Measurements from ENCODE around the gene RPS16. TPM values are rescaled to one million over a fixed set of nuclear protein-coding genes. Genes with fewer than 3 reads are reported as not detected.

The RPS16 gene
- total RNA-seq, 1 experiment from 2014 or later = 2,510 TPM

GRCh38 chr19:39422020-39422419 is 13.7 kb downstream of the RPS16 start:
- TF ChIP-seq CTCF (conservative IDR thresholded peaks at IDR 0.05) (no peak), EZH2 (IDR thresholded peaks at IDR 0.05; ENCODE audit: low read depth) (no peak)
- no TSS peak for BruUV-seq (replicated peaks)
- ChIA-PET POLR2A (ENCODE audit: unreplicated experiment) (interaction anchor here (0.6 kb wide), 1 partner anchor 510 kb away, joined by 6 read pairs; no protein-coding TSS in a partner anchor), CTCF (no interaction called here)
- Histone ChIP-seq H3K27ac (no peak overlapping the region), H3K4me2 (no peak overlapping the region), H3K9me3 (ENCODE audit: insufficient read depth, low read depth) (no peaks in the 10 kb centered on the region), H2AFZ (no peak overlapping the region), H3K4me1 (replicated peaks; ENCODE audit: insufficient read depth) (no peaks in the 10 kb centered on the region), H4K20me1 (ENCODE audit: insufficient read depth) (no peaks in the 10 kb centered on the region), H3K79me2 (ENCODE audit: low read depth) (no peaks in the 10 kb centered on the region), H3K36me3 (ENCODE audit: low read depth) (no peaks in the 10 kb centered on the region), H3K27me3 (ENCODE audit: insufficient read depth, low read depth) (no peaks in the 10 kb centered on the region), H3F3A (ENCODE audit: insufficient read depth, low read depth) (no peaks in the 10 kb centered on the region), H3K9me2 (ENCODE audit: insufficient read depth) (no peaks in the 10 kb centered on the region), H3K4me3 (no peak overlapping the region)
- DNase-seq = peak in 1 of 2 experiments; percentile 16
- intact Hi-C loops (cut with micrococcal nuclease; ENCODE audit: unreplicated experiment) = no loop called here

- Histone ChIP-seq H3K4me1 (replicated peaks; ENCODE audit: insufficient read depth) (no peaks in the 10 kb centered on the region), H3F3A (ENCODE audit: insufficient read depth, low read depth) (no peaks in the 10 kb centered on the region), H3K27me3 (ENCODE audit: insufficient read depth, low read depth) (no peaks in the 10 kb centered on the region), H2AFZ (no peak overlapping the region), H3K36me3 (ENCODE audit: low read depth) (no peaks in the 10 kb centered on the region), H3K9me3 (ENCODE audit: insufficient read depth, low read depth) (no peaks in the 10 kb centered on the region), H3K27ac (no peak overlapping the region), H3K4me3 (no peak overlapping the region), H3K9me2 (ENCODE audit: insufficient read depth) (no peaks in the 10 kb centered on the region), H3K79me2 (ENCODE audit: low read depth) (no peaks in the 10 kb centered on the region), H3K4me2 (no peak overlapping the region), H4K20me1 (ENCODE audit: insufficient read depth) (no peaks in the 10 kb centered on the region)
- BruUV-seq (replicated peaks) = no TSS peak
- CTCF ChIA-PET = no interaction called here
- intact Hi-C loops (cut with micrococcal nuclease; ENCODE audit: unreplicated experiment) = no loop called here
- TF ChIP-seq EZH2 (IDR thresholded peaks at IDR 0.05; ENCODE audit: low read depth) (no peak), CTCF (conservative IDR thresholded peaks at IDR 0.05) (no peak)
- no peak for DNase-seq
- POLR2A ChIA-PET (ENCODE audit: unreplicated experiment) = no interaction called here
Observed at GRCh38 chr19:39420769-39421168, 15.0 kb downstream of the RPS16 start.

GRCh38 chr19:39419003-39419402 is 16.7 kb downstream of the RPS16 start:
- Histone ChIP-seq H3K9me3 (ENCODE audit: insufficient read depth, low read depth) (no peaks in the 10 kb centered on the region), H4K20me1 (ENCODE audit: insufficient read depth) (no peaks in the 10 kb centered on the region), H3K4me1 (replicated peaks; ENCODE audit: insufficient read depth) (0 out of 2 replicates have a peak, but pooled peaks cover 1% of the 10 kb centered on the region), H3K79me2 (ENCODE audit: low read depth) (no peaks in the 10 kb centered on the region), H3K4me3 (no peak overlapping the region), H3F3A (ENCODE audit: insufficient read depth, low read depth) (peaks cover 8% of the 10 kb centered on the region; the same call in 1 of the 2 replicates), H2AFZ (no peak overlapping the region), H3K4me2 (no peak overlapping the region), H3K27me3 (ENCODE audit: insufficient read depth, low read depth) (no peaks in the 10 kb centered on the region), H3K27ac (no peak overlapping the region), H3K9me2 (ENCODE audit: insufficient read depth) (no peaks in the 10 kb centered on the region), H3K36me3 (ENCODE audit: low read depth) (no peaks in the 10 kb centered on the region)
- ChIA-PET POLR2A (ENCODE audit: unreplicated experiment) (interaction anchor here (0.6 to 0.7 kb wide), 2 partner anchors 15 to 66 kb away, joined by 3 read pairs; no protein-coding TSS in a partner anchor), CTCF (no interaction called here)
- intact Hi-C loops (cut with micrococcal nuclease; ENCODE audit: unreplicated experiment) = no loop called here
- no TSS peak for BruUV-seq (replicated peaks)
- TF ChIP-seq CTCF (conservative IDR thresholded peaks at IDR 0.05) = no peak
- no peak for TF ChIP-seq EZH2 (IDR thresholded peaks at IDR 0.05; ENCODE audit: low read depth)
- peak in 1 of 2 experiments; percentile 6 for DNase-seq
